Measurements from ENCODE around the gene PKIG.

DNA sequence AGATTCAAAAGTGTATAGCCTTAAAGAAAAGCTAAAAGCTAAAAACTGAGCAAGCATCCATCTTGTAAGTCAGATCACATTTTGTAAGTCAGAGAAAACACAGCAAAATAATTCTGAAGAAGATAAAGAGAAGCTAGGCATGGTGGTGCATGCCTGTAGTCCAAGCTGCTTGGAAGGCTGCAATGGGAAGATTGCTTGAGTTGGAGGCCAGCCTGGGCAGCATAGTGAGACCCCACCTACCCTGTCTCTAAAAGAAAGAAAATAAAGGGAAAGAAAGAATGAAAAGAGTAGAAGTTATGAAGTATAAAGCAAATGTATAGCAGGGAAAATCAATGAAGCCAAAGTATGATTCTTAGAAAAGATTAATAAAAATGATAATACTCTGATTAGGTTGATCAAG lies 20.5 kb upstream of the PKIG start:
- TF ChIP-seq YY1 (IDR thresholded peaks at IDR 0.05; ENCODE audit: extremely low read depth, insufficient replicate concordance, low read depth, low read length) (no peak), CTCF (IDR thresholded peaks at IDR 0.05 in 2 of 3, conservative IDR thresholded peaks at IDR 0.05 in 1 of 3; ENCODE audit: borderline replicate concordance in 1 of 3, insufficient read depth in 1 of 3, low read depth in 2 of 3, low read length in 2 of 3) (no peak), EZH2phosphoT487 (IDR thresholded peaks at IDR 0.05; ENCODE audit: borderline replicate concordance) (no peak), POLR2AphosphoS5 (IDR thresholded peaks at IDR 0.05; ENCODE audit: low read depth, low read length) (no peak), SIN3A (IDR thresholded peaks at IDR 0.05; ENCODE audit: low read depth) (no peak), MAX (IDR thresholded peaks at IDR 0.05) (no peak), POLR2A (IDR thresholded peaks at IDR 0.05; ENCODE audit: borderline replicate concordance, extremely low read depth, insufficient read depth, insufficient read length) (no peak), EZH2 (IDR thresholded peaks at IDR 0.05) (no peak)
- TF ChIP-seq, protein P1, sequence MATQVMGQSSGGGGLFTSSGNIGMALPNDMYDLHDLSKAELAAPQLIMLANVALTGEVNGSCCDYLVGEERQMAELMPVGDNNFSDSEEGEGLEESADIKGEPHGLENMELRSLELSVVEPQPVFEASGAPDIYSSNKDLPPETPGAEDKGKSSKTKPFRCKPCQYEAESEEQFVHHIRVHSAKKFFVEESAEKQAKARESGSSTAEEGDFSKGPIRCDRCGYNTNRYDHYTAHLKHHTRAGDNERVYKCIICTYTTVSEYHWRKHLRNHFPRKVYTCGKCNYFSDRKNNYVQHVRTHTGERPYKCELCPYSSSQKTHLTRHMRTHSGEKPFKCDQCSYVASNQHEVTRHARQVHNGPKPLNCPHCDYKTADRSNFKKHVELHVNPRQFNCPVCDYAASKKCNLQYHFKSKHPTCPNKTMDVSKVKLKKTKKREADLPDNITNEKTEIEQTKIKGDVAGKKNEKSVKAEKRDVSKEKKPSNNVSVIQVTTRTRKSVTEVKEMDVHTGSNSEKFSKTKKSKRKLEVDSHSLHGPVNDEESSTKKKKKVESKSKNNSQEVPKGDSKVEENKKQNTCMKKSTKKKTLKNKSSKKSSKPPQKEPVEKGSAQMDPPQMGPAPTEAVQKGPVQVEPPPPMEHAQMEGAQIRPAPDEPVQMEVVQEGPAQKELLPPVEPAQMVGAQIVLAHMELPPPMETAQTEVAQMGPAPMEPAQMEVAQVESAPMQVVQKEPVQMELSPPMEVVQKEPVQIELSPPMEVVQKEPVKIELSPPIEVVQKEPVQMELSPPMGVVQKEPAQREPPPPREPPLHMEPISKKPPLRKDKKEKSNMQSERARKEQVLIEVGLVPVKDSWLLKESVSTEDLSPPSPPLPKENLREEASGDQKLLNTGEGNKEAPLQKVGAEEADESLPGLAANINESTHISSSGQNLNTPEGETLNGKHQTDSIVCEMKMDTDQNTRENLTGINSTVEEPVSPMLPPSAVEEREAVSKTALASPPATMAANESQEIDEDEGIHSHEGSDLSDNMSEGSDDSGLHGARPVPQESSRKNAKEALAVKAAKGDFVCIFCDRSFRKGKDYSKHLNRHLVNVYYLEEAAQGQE (IDR thresholded peaks at IDR 0.05; ENCODE audit: low read depth), result no peak
- TF ChIP-seq, protein P2, sequence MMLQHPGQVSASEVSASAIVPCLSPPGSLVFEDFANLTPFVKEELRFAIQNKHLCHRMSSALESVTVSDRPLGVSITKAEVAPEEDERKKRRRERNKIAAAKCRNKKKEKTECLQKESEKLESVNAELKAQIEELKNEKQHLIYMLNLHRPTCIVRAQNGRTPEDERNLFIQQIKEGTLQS (IDR thresholded peaks at IDR 0.05), result no peak
